ENCODE results near the gene AMPD3. TPM values are rescaled to one million over a fixed set of nuclear protein-coding genes. Genes with fewer than 3 reads are reported as not detected.

The AMPD3 gene
- total RNA-seq, 1 experiment from 2014 or later, result 0.19 TPM

DNA sequence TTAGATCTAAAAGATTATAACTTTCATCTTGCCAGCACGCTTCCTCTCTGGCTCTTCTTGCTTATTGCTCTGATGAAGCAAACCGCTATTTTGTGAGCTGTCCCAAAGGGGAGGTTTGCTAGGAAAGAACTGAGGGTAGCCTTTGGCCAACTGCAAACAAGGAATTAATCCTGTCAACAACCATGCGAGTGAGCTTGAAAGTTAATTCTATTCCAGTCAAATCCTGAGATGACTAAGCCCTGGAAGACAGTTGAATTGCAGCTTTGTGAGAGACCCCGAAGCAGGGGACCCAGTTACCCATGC lies 96.2 kb downstream of the AMPD3 start:
- ChIA-PET CTCF (interaction anchor here (1.3 kb wide), 1 partner anchor 10 kb away, joined by 3 read pairs; the partner anchor contains the start of gene RNF141), POLR2A (ENCODE audit: low non-redundant PET) (no interaction called here)
- peak; percentile 81 for DNase-seq (ENCODE audit: low spot score)
- Histone ChIP-seq H3K27ac (ENCODE audit: low read depth, low read length, poor library complexity, severe bottlenecking) (peak overlapping the region; percentile 84), H3K4me1 (ENCODE audit: insufficient read depth, low read length, poor library complexity, severe bottlenecking) (peaks cover 23% of the 10 kb centered on the region), H3K4me3 (ENCODE audit: low read depth, low read length, poor library complexity, severe bottlenecking) (no peak overlapping the region), H3K36me3 (ENCODE audit: insufficient read depth, low read length, poor library complexity, severe bottlenecking) (no peaks in the 10 kb centered on the region), H3K27me3 (replicated peaks; ENCODE audit: insufficient read depth, low read depth, low read length, poor library complexity) (no peaks in the 10 kb centered on the region), H3K9me3 (ENCODE audit: low read depth, low read length, poor library complexity, severe bottlenecking) (peaks cover 16% of the 10 kb centered on the region)
- intact Hi-C loops (cut with micrococcal nuclease; ENCODE audit: unreplicated experiment), result no loop called here
- TF ChIP-seq, protein P1, sequence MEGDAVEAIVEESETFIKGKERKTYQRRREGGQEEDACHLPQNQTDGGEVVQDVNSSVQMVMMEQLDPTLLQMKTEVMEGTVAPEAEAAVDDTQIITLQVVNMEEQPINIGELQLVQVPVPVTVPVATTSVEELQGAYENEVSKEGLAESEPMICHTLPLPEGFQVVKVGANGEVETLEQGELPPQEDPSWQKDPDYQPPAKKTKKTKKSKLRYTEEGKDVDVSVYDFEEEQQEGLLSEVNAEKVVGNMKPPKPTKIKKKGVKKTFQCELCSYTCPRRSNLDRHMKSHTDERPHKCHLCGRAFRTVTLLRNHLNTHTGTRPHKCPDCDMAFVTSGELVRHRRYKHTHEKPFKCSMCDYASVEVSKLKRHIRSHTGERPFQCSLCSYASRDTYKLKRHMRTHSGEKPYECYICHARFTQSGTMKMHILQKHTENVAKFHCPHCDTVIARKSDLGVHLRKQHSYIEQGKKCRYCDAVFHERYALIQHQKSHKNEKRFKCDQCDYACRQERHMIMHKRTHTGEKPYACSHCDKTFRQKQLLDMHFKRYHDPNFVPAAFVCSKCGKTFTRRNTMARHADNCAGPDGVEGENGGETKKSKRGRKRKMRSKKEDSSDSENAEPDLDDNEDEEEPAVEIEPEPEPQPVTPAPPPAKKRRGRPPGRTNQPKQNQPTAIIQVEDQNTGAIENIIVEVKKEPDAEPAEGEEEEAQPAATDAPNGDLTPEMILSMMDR (conservative IDR thresholded peaks at IDR 0.05; ENCODE audit: low read depth, low read length), result no peak
- no peak for TF ChIP-seq EZH2 (IDR thresholded peaks at IDR 0.05; ENCODE audit: borderline replicate concordance, low read depth, low read length, poor library complexity, severe bottlenecking)
- no TSS peak for BruUV-seq (replicated peaks)

DNA sequence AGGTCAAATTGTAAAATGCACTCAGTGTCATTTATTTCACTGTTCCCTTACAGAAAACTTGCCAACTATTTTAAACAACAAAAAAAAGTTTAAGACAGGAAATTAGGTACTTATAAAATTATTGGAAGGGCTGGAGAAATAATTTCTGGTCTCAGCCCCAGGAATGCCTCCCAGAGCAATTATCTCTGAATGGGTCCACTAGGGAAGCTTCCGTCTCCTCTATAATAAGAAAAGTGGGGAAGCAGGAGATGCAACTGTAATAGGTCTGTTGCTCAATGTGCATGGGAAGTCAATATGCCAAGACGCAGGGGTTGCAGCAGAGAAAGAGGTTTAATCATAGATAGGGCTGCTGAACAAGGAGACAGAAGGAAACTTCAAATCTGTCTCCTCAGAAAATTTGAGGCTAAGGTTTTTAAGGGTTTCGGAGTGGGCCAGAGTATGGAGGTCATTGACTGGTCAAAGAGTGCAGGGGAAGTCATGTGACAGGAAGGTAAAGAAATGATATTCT lies 96.8 kb downstream of the AMPD3 start:
- TF ChIP-seq EZH2 (IDR thresholded peaks at IDR 0.05; ENCODE audit: borderline replicate concordance, low read depth, low read length, poor library complexity, severe bottlenecking), result no peak
- TF ChIP-seq, protein P1 (conservative IDR thresholded peaks at IDR 0.05; ENCODE audit: low read depth, low read length), result no peak
- H3K4me3 ChIP-seq (ENCODE audit: low read depth, low read length, poor library complexity, severe bottlenecking), result no peak overlapping the region
- intact Hi-C loops (cut with micrococcal nuclease; ENCODE audit: unreplicated experiment), result no loop called here
- ChIA-PET CTCF (interaction anchor here (0.8 to 1.3 kb wide), 2 partner anchors 10 to 11 kb away, joined by 3 read pairs; partner anchors contain the start of gene RNF141), POLR2A (ENCODE audit: low non-redundant PET) (no interaction called here)
- H3K36me3 ChIP-seq (ENCODE audit: insufficient read depth, low read length, poor library complexity, severe bottlenecking), result no peaks in the 10 kb centered on the region
- no TSS peak for BruUV-seq (replicated peaks)
- peaks cover 30% of the 10 kb centered on the region for H3K4me1 ChIP-seq (ENCODE audit: insufficient read depth, low read length, poor library complexity, severe bottlenecking)
- H3K9me3 ChIP-seq (ENCODE audit: low read depth, low read length, poor library complexity, severe bottlenecking), result peaks cover 16% of the 10 kb centered on the region
- DNase-seq (ENCODE audit: low spot score), result peak; percentile 91
- no peaks in the 10 kb centered on the region for H3K27me3 ChIP-seq (replicated peaks; ENCODE audit: insufficient read depth, low read depth, low read length, poor library complexity)
- H3K27ac ChIP-seq (ENCODE audit: low read depth, low read length, poor library complexity, severe bottlenecking), result peak overlapping the region; percentile 84

DNA sequence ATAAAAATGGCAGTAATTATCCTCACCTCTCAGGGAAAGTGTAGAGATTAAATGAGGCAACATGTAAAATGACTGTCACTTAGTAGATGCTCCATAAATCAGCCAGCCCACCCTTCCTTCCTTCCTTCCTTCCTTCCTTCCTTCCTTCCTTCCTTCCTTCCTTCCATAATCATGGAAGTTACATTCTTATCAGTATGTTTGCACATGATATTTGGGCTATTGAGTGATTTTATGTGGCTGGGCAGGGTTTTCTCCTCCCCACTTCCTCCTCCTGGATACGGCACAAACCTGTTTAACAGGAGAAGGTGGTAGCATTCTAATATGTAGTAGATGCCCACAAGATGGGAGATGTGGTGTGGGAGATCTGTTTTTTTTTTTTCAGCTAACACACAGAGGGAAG lies 101.5 kb downstream of the AMPD3 start:
- H3K4me1 ChIP-seq (ENCODE audit: insufficient read depth, low read length, poor library complexity, severe bottlenecking), result peaks cover 40% of the 10 kb centered on the region
- intact Hi-C loops (cut with micrococcal nuclease; ENCODE audit: unreplicated experiment), result loop anchor here (1.0 to 5.0 kb wide), 2 partner anchors 94 to 149 kb away; no protein-coding TSS in a partner anchor
- no peaks in the 10 kb centered on the region for H3K27me3 ChIP-seq (replicated peaks; ENCODE audit: insufficient read depth, low read depth, low read length, poor library complexity)
- DNase-seq (ENCODE audit: low spot score), result peak; percentile 93
- CTCF ChIA-PET, result interaction anchor here (1.3 to 1.7 kb wide), 2 partner anchors 16 to 179 kb away, joined by 4 read pairs; partner anchors contain the start of gene RNF141
- peak overlapping the region; percentile 100 for H3K27ac ChIP-seq (ENCODE audit: low read depth, low read length, poor library complexity, severe bottlenecking)
- no peak overlapping the region for H3K4me3 ChIP-seq (ENCODE audit: low read depth, low read length, poor library complexity, severe bottlenecking)
- no peak for TF ChIP-seq EZH2 (IDR thresholded peaks at IDR 0.05; ENCODE audit: borderline replicate concordance, low read depth, low read length, poor library complexity, severe bottlenecking)
- TF ChIP-seq, protein P1 (conservative IDR thresholded peaks at IDR 0.05; ENCODE audit: low read depth, low read length), result no peak
- peaks cover 16% of the 10 kb centered on the region for H3K9me3 ChIP-seq (ENCODE audit: low read depth, low read length, poor library complexity, severe bottlenecking)
- POLR2A ChIA-PET (ENCODE audit: low non-redundant PET), result interaction anchor here (0.7 kb wide), 1 partner anchor 150 kb away, joined by 5 read pairs; no protein-coding TSS in a partner anchor
- no TSS peak for BruUV-seq (replicated peaks)
- no peaks in the 10 kb centered on the region for H3K36me3 ChIP-seq (ENCODE audit: insufficient read depth, low read length, poor library complexity, severe bottlenecking)

Other genes with a start within 250 kb of the AMPD3 start
- 24.7 and 31.8 TPM in 2 replicates for gene SBF2, start 161.0 kb upstream of the AMPD3 start, total RNA-seq (2021)
- 2.3 and 3.8 TPM in 2 replicates for gene ADM, start 150.2 kb upstream of the AMPD3 start, total RNA-seq (2021)
- 36.4 and 48.4 TPM in 2 replicates for gene RNF141, start 85.9 kb downstream of the AMPD3 start, total RNA-seq (2021)
- gene LYVE1, start 113.4 kb downstream of the AMPD3 start, total RNA-seq (2021), result 0.11 and 0.15 TPM in 2 replicates
- 0.26 and 0.81 TPM in 2 replicates for gene IRAG1, start 238.5 kb downstream of the AMPD3 start, total RNA-seq (2021)